IPS DF 4.7 (cell line): ENCODE measurements around the gene PVALB.

Source experiments
- DNase-seq: peaks from one replicate; pipeline ENCODE4 v3.0.0-alpha.2; 2013; ENCODE audit warnings: low spot score; ENCODE audit errors: extremely low read depth

PVALB gene

GRCh38 chr22:36814801-36815200 is 2.0 kb downstream of the PVALB start:
- DNase-seq, result no peak

- DNase-seq, result no peak
Measured at GRCh38 chr22:36811094-36811800, 5.6 kb downstream of the PVALB start.

- DNase-seq, result no peak
Measured at GRCh38 chr22:36809351-36809750, 7.5 kb downstream of the PVALB start.

GRCh38 chr22:36808721-36809344 is 8.0 kb downstream of the PVALB start:
- DNase-seq, result no peak

GRCh38 chr22:36807627-36808026 is 9.2 kb downstream of the PVALB start:
- DNase-seq, result no peak

GRCh38 chr22:36806835-36807234 is 10.0 kb downstream of the PVALB start:
- DNase-seq, result no peak

- no peak for DNase-seq
Measured at GRCh38 chr22:36803358-36803757, 13.5 kb downstream of the PVALB start.

- no peak for DNase-seq
Measured at GRCh38 chr22:36798674-36799066, 18.2 kb downstream of the PVALB start.

- DNase-seq, result no peak
Measured at GRCh38 chr22:36797911-36798673, 18.7 kb downstream of the PVALB start.

GRCh38 chr22:36797374-36797773 is 19.5 kb downstream of the PVALB start:
- no peak for DNase-seq

GRCh38 chr22:36796552-36797175 is 20.2 kb downstream of the PVALB start:
- DNase-seq, result no peak

- no peak for DNase-seq
Measured at GRCh38 chr22:36795633-36796032, 21.2 kb downstream of the PVALB start.

- DNase-seq, result no peak
Measured at GRCh38 chr22:36790648-36791047, 26.2 kb downstream of the PVALB start.

- DNase-seq, result no peak
Measured at GRCh38 chr22:36787204-36787988, 29.4 kb downstream of the PVALB start.

- no peak for DNase-seq
Measured at GRCh38 chr22:36783743-36784142, 33.1 kb downstream of the PVALB start.

- no peak for DNase-seq
Measured at GRCh38 chr22:36781656-36782627, 34.9 kb downstream of the PVALB start.

GRCh38 chr22:36778020-36778419 is 38.8 kb downstream of the PVALB start:
- no peak for DNase-seq

GRCh38 chr22:36776722-36777121 is 40.1 kb downstream of the PVALB start:
- DNase-seq, result no peak

- DNase-seq, result peak; percentile 100
Measured at GRCh38 chr22:36775964-36776669, 40.7 kb downstream of the PVALB start, which contains the start of gene IFT27. Gene IFT27, minus strand, starts transcription at chr22:36776119. Its CDS starts 412 bp downstream, at chr22:36775707.
